ENCODE data around the gene SKIDA1. TPM values are rescaled to one million over a fixed set of nuclear protein-coding genes. Genes with fewer than 3 reads are reported as not detected.

The SKIDA1 gene
- total RNA-seq, 1 experiment from 2014 or later = 4.4 TPM

- intact Hi-C loops (cut with micrococcal nuclease; ENCODE audit: unreplicated experiment) = no loop called here
- TF ChIP-seq CTCF (conservative IDR thresholded peaks at IDR 0.05; ENCODE audit: low read depth, low read length) (no peak), EZH2 (IDR thresholded peaks at IDR 0.05; ENCODE audit: borderline replicate concordance, low read depth, low read length, poor library complexity, severe bottlenecking) (no peak)
- H3K9me3 ChIP-seq (ENCODE audit: low read depth, low read length, poor library complexity, severe bottlenecking) = no peaks in the 10 kb centered on the region
- BruUV-seq (replicated peaks) = no TSS peak
- H3K4me3 ChIP-seq (ENCODE audit: low read depth, low read length, poor library complexity, severe bottlenecking) = no peak overlapping the region
- POLR2A ChIA-PET (ENCODE audit: low non-redundant PET) = no interaction called here
- CTCF ChIA-PET = no interaction called here
- H3K27me3 ChIP-seq (replicated peaks; ENCODE audit: insufficient read depth, low read depth, low read length, poor library complexity) = no peaks in the 10 kb centered on the region
- H3K4me1 ChIP-seq (ENCODE audit: insufficient read depth, low read length, poor library complexity, severe bottlenecking) = no peaks in the 10 kb centered on the region
- H3K36me3 ChIP-seq (ENCODE audit: insufficient read depth, low read length, poor library complexity, severe bottlenecking) = no peaks in the 10 kb centered on the region
- H3K27ac ChIP-seq (ENCODE audit: low read depth, low read length, poor library complexity, severe bottlenecking) = no peak overlapping the region
- no peak for DNase-seq (ENCODE audit: low spot score)
Observed at GRCh38 chr10:21468086-21468485, 57.4 kb downstream of the SKIDA1 start.

GRCh38 chr10:21467633-21468032 is 57.8 kb downstream of the SKIDA1 start:
- no peaks in the 10 kb centered on the region for H3K36me3 ChIP-seq (ENCODE audit: insufficient read depth, low read length, poor library complexity, severe bottlenecking)
- no peaks in the 10 kb centered on the region for H3K9me3 ChIP-seq (ENCODE audit: low read depth, low read length, poor library complexity, severe bottlenecking)
- DNase-seq (ENCODE audit: low spot score) = no peak
- no TSS peak for BruUV-seq (replicated peaks)
- H3K27me3 ChIP-seq (replicated peaks; ENCODE audit: insufficient read depth, low read depth, low read length, poor library complexity) = no peaks in the 10 kb centered on the region
- intact Hi-C loops (cut with micrococcal nuclease; ENCODE audit: unreplicated experiment) = no loop called here
- H3K27ac ChIP-seq (ENCODE audit: low read depth, low read length, poor library complexity, severe bottlenecking) = no peak overlapping the region
- TF ChIP-seq EZH2 (IDR thresholded peaks at IDR 0.05; ENCODE audit: borderline replicate concordance, low read depth, low read length, poor library complexity, severe bottlenecking) (no peak), CTCF (conservative IDR thresholded peaks at IDR 0.05; ENCODE audit: low read depth, low read length) (no peak)
- no peaks in the 10 kb centered on the region for H3K4me1 ChIP-seq (ENCODE audit: insufficient read depth, low read length, poor library complexity, severe bottlenecking)
- H3K4me3 ChIP-seq (ENCODE audit: low read depth, low read length, poor library complexity, severe bottlenecking) = no peak overlapping the region
- ChIA-PET CTCF (no interaction called here), POLR2A (ENCODE audit: low non-redundant PET) (no interaction called here)

GRCh38 chr10:21464134-21464533 is 61.3 kb downstream of the SKIDA1 start:
- Histone ChIP-seq H3K4me3 (ENCODE audit: low read depth, low read length, poor library complexity, severe bottlenecking) (no peak overlapping the region), H3K9me3 (ENCODE audit: low read depth, low read length, poor library complexity, severe bottlenecking) (no peaks in the 10 kb centered on the region), H3K4me1 (ENCODE audit: insufficient read depth, low read length, poor library complexity, severe bottlenecking) (no peaks in the 10 kb centered on the region), H3K27me3 (replicated peaks; ENCODE audit: insufficient read depth, low read depth, low read length, poor library complexity) (no peaks in the 10 kb centered on the region), H3K36me3 (ENCODE audit: insufficient read depth, low read length, poor library complexity, severe bottlenecking) (no peaks in the 10 kb centered on the region), H3K27ac (ENCODE audit: low read depth, low read length, poor library complexity, severe bottlenecking) (no peak overlapping the region)
- no TSS peak for BruUV-seq (replicated peaks)
- TF ChIP-seq CTCF (conservative IDR thresholded peaks at IDR 0.05; ENCODE audit: low read depth, low read length) (no peak), EZH2 (IDR thresholded peaks at IDR 0.05; ENCODE audit: borderline replicate concordance, low read depth, low read length, poor library complexity, severe bottlenecking) (no peak)
- intact Hi-C loops (cut with micrococcal nuclease; ENCODE audit: unreplicated experiment) = no loop called here
- no peak for DNase-seq (ENCODE audit: low spot score)
- POLR2A ChIA-PET (ENCODE audit: low non-redundant PET) = no interaction called here
- CTCF ChIA-PET = no interaction called here

Small RNA genes within 50 kb of the gene (microRNA-seq; reads per million reads assigned to microRNA genes)
- 89.3 reads per million, percentile 63 among the genes with 10 or more reads in this experiment for gene MIR1915

Other genes with a start within 250 kb of the SKIDA1 start
- 58.4 and 60.0 TPM in 2 replicates for gene MLLT10, start 8.6 kb upstream of the SKIDA1 start, total RNA-seq (2021)